HUES64 (cell line): Measurements from ENCODE around the gene PKHD1.

Experiments
- H3K27ac ChIP-seq: 2 replicates; pipeline ENCODE4 v1.7.0; 2013; ENCODE audit warnings: low read depth, low read length, inconsistent platforms
- H3K27me3 ChIP-seq: 2 replicates; pipeline ENCODE4 v1.6.1; 2013; ENCODE audit warnings: mild to moderate bottlenecking, low read length; ENCODE audit not compliant: insufficient read depth
- H3K36me3 ChIP-seq: 2 replicates; pipeline ENCODE4 v1.6.1; 2013; ENCODE audit warnings: mild to moderate bottlenecking, low read length; ENCODE audit not compliant: insufficient read depth
- H3K4me1 ChIP-seq: 2 replicates; pipeline ENCODE4 v1.6.1; 2013; ENCODE audit warnings: mild to moderate bottlenecking, low read length, moderate library complexity; ENCODE audit not compliant: insufficient read depth
- H3K4me3 ChIP-seq: 2 replicates; pipeline ENCODE4 v1.5.1; 2013; ENCODE audit warnings: mild to moderate bottlenecking, low read length, moderate library complexity
- H3K9ac ChIP-seq: 2 replicates; pipeline ENCODE4 v1.6.1; 2013; ENCODE audit warnings: mild to moderate bottlenecking, low read depth, low read length
- H3K9me3 ChIP-seq: 2 replicates; pipeline ENCODE4 v1.6.1; 2013; ENCODE audit warnings: low read depth, low read length; ENCODE audit not compliant: insufficient read depth
- WGBS: fragments of 150-250, 120-280 bp; methylation state at CpG from one replicate; pipeline ENCODE4 v1.1.7; 2013; ENCODE audit warnings: missing lambda C conversion rate; 5-methylcytosine and 5-hydroxymethylcytosine counted together

The PKHD1 gene

DNA sequence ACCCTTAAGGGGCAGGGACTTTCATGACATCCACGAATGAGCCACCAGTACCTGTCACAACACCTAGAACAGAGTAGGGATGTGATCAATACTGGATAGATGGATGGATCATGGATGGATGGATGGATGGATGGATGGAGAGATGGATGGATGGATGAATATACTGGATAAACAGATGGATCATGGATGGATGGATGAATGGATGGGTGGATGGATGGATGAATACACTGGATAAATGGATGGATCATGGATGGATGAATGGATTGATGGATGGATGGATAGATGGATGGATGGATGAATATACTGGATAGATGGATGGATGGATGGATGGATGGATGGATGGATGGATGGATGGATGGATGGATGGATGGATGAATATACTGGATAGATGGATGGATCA, 73.0 kb downstream of the PKHD1 start:
- 86% methylated on average over 1 of the region's 1 CpG for WGBS
- Histone ChIP-seq H3K4me3 (no peak overlapping the region), H3K27ac (no peak overlapping the region)

DNA sequence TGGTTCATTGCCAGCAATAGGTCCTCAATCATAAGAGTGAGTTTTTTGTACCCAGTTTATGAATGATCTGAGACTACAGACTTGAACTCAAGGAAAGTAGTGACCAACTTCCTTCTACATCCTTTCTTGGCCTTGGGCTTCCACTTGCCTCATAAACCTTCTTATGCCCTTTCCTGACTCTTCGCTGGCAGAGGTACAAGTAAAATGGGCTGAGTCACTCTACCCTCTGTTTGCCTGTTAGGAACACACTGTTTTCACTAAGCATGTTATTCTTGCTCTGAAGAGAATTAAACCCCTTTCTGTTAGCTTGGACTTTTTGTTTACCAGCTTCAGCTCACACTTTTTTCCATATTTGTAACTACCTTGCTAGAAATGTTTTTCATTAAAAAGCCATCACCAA, 74.4 kb downstream of the PKHD1 start:
- no peaks in the 10 kb centered on the region for H3K27me3 ChIP-seq
- H3K9me3 ChIP-seq: no peaks in the 10 kb centered on the region
- H3K4me1 ChIP-seq: peaks cover 9% of the 10 kb centered on the region; the same call in 1 of the 2 replicates
- no peaks in the 10 kb centered on the region for H3K36me3 ChIP-seq
- no peak overlapping the region for H3K4me3 ChIP-seq
- WGBS: 97% methylated on average over 1 of the region's 1 CpG
- H3K9ac ChIP-seq: no peak overlapping the region
- no peak overlapping the region for H3K27ac ChIP-seq

More for the DNA sequence above, 73.0 kb downstream of the PKHD1 start:
- no peaks in the 10 kb centered on the region for H3K36me3 ChIP-seq
- peaks cover 9% of the 10 kb centered on the region; the same call in 1 of the 2 replicates for H3K4me1 ChIP-seq
- H3K9ac ChIP-seq: no peak overlapping the region
- H3K27me3 ChIP-seq: no peaks in the 10 kb centered on the region
- H3K9me3 ChIP-seq: no peaks in the 10 kb centered on the region

DNA sequence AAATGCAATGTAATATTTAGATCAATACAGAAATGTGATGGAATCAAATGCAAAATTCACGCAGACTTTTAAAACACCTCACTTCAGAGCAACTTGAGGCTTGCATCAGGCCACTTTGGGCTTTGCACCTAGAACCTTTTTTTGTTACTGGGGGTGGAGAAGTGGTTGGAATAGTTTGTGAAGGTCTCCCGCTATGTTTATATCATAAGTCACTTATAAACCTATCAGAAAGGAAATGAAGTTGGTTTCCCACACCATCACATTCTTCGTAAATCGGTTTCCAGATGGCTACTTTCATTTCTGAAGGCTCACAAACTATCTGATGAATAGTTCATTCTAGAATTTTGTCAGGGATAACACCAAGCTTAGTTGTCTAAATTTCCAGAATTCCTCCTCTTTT, 74.8 kb downstream of the PKHD1 start:
- no peaks in the 10 kb centered on the region for H3K9me3 ChIP-seq
- no peak overlapping the region for H3K9ac ChIP-seq
- H3K36me3 ChIP-seq: no peaks in the 10 kb centered on the region
- H3K4me1 ChIP-seq: peaks cover 9% of the 10 kb centered on the region; the same call in 1 of the 2 replicates
- H3K27me3 ChIP-seq: no peaks in the 10 kb centered on the region
- no peak overlapping the region for H3K27ac ChIP-seq
- WGBS: 100% methylated on average over 2 of the region's 4 CpGs
- no peak overlapping the region for H3K4me3 ChIP-seq

- H3K4me1 ChIP-seq: no peaks in the 10 kb centered on the region
- H3K9ac ChIP-seq: no peak overlapping the region
- H3K27me3 ChIP-seq: no peaks in the 10 kb centered on the region
- no peaks in the 10 kb centered on the region for H3K36me3 ChIP-seq
- WGBS: 100% methylated on average over 1 of the region's 1 CpG
- no peak overlapping the region for H3K4me3 ChIP-seq
- no peaks in the 10 kb centered on the region for H3K9me3 ChIP-seq
- no peak overlapping the region for H3K27ac ChIP-seq
Measured at GRCh38 chr6:52010806-52011205, 76.6 kb downstream of the PKHD1 start.

- Histone ChIP-seq H3K9ac (no peak overlapping the region), H3K4me3 (no peak overlapping the region), H3K36me3 (no peaks in the 10 kb centered on the region), H3K4me1 (no peaks in the 10 kb centered on the region), H3K27ac (no peak overlapping the region), H3K9me3 (no peaks in the 10 kb centered on the region), H3K27me3 (no peaks in the 10 kb centered on the region)
- 92% methylated on average over 4 of the region's 6 CpGs for WGBS
Measured at GRCh38 chr6:52010145-52010544, 77.3 kb downstream of the PKHD1 start.

DNA sequence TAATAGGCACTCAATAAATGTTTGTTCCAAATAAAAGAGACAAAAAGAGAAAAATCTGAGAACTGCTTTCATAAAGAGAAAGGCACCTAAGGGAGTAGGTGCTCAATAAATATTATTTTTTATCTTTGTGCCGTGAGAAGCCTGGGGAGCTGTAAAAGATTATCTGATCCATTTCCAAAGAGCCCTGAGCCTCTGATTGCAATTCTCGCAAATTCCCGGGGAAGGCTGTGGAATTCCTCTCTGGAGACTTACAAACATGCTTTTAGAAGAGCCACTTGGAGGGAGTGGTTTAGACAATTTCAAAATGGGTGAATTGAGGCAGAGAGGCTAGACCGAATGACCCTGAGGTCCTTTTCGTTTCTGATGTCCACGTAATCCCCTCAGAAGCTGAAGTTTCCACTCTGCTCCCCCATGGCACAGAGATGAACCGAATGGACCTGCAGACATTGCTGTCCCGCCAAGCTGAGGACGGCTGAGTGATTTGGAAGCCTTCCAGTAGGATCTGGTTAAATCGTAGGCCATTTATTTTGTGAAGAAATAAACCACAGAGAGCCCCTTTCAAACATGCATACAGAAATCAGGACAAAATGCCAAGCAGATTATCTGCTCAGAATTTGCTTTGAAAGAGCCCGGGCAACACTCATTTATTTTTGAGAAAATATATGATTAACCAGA, 77.8 kb downstream of the PKHD1 start:
- Histone ChIP-seq H3K27me3 (no peaks in the 10 kb centered on the region), H3K4me3 (no peak overlapping the region), H3K36me3 (no peaks in the 10 kb centered on the region), H3K9ac (no peak overlapping the region), H3K9me3 (no peaks in the 10 kb centered on the region), H3K27ac (no peak overlapping the region), H3K4me1 (no peaks in the 10 kb centered on the region)
- whole genome bisulfite sequencing: 91% methylated on average over 11 of the region's 11 CpGs

GRCh38 chr6:52000064-52000463, 87.3 kb downstream of the PKHD1 start:
- Histone ChIP-seq H3K9me3 (no peaks in the 10 kb centered on the region), H3K4me3 (no peak overlapping the region), H3K27ac (no peak overlapping the region), H3K4me1 (no peaks in the 10 kb centered on the region), H3K27me3 (no peaks in the 10 kb centered on the region), H3K36me3 (no peaks in the 10 kb centered on the region), H3K9ac (no peak overlapping the region)
- WGBS: 96% methylated on average over 2 of the region's 3 CpGs

- no peak overlapping the region for H3K27ac ChIP-seq
- H3K9ac ChIP-seq: no peak overlapping the region
- no peak overlapping the region for H3K4me3 ChIP-seq
- no peaks in the 10 kb centered on the region for H3K4me1 ChIP-seq
- H3K36me3 ChIP-seq: no peaks in the 10 kb centered on the region
- H3K9me3 ChIP-seq: no peaks in the 10 kb centered on the region
- 95% methylated on average over 6 of the region's 6 CpGs for WGBS
- no peaks in the 10 kb centered on the region for H3K27me3 ChIP-seq
Measured at GRCh38 chr6:51996296-51996947, 91.0 kb downstream of the PKHD1 start.

- Histone ChIP-seq H3K27me3 (no peaks in the 10 kb centered on the region), H3K4me1 (no peaks in the 10 kb centered on the region), H3K27ac (no peak overlapping the region), H3K4me3 (no peak overlapping the region), H3K36me3 (no peaks in the 10 kb centered on the region), H3K9ac (no peak overlapping the region), H3K9me3 (no peaks in the 10 kb centered on the region)
- WGBS: 70% methylated on average over 1 of the region's 1 CpG
Measured at GRCh38 chr6:51995214-51995755, 92.1 kb downstream of the PKHD1 start.

- 89% methylated on average over 3 of the region's 3 CpGs for WGBS
- no peak overlapping the region for H3K9ac ChIP-seq
- H3K36me3 ChIP-seq: no peaks in the 10 kb centered on the region
- H3K4me1 ChIP-seq: no peaks in the 10 kb centered on the region
- no peaks in the 10 kb centered on the region for H3K9me3 ChIP-seq
- no peak overlapping the region for H3K27ac ChIP-seq
- H3K27me3 ChIP-seq: no peaks in the 10 kb centered on the region
- no peak overlapping the region for H3K4me3 ChIP-seq
Measured at GRCh38 chr6:51992876-51993275, 94.5 kb downstream of the PKHD1 start.

DNA sequence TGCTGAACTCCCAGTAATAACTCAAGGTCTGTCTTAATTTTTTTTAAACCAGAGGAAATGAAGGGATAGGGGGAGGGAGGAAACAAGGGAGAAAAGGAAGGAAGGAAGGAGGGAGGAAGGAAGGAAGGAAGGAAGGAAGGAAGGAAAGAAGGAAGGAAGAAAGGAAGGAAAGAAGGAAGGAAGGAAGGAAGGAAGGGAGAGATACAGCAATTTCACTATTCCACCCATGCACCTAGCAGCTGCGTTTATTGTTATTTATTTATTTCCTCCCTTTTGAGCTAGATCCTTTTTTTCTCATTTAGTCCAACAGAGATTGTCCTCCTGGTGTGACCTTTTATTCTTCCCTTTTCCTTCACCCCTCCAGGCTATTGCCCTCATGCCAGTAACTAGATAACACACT, 97.6 kb downstream of the PKHD1 start:
- H3K27ac ChIP-seq: no peak overlapping the region
- H3K4me3 ChIP-seq: no peak overlapping the region
- peaks cover 3% of the 10 kb centered on the region; the same call in 1 of the 2 replicates for H3K4me1 ChIP-seq
- H3K9ac ChIP-seq: no peak overlapping the region
- H3K9me3 ChIP-seq: no peaks in the 10 kb centered on the region
- H3K27me3 ChIP-seq: no peaks in the 10 kb centered on the region
- H3K36me3 ChIP-seq: no peaks in the 10 kb centered on the region
- 94% methylated on average over 1 of the region's 1 CpG for WGBS
